ENCODE measurements around the gene MBD6. TPM values are rescaled to one million over a fixed set of nuclear protein-coding genes. Genes with fewer than 3 reads are reported as not detected.

MBD6 gene
- polyA plus RNA-seq (2013) = 54.4 TPM in 2 replicates

DNA sequence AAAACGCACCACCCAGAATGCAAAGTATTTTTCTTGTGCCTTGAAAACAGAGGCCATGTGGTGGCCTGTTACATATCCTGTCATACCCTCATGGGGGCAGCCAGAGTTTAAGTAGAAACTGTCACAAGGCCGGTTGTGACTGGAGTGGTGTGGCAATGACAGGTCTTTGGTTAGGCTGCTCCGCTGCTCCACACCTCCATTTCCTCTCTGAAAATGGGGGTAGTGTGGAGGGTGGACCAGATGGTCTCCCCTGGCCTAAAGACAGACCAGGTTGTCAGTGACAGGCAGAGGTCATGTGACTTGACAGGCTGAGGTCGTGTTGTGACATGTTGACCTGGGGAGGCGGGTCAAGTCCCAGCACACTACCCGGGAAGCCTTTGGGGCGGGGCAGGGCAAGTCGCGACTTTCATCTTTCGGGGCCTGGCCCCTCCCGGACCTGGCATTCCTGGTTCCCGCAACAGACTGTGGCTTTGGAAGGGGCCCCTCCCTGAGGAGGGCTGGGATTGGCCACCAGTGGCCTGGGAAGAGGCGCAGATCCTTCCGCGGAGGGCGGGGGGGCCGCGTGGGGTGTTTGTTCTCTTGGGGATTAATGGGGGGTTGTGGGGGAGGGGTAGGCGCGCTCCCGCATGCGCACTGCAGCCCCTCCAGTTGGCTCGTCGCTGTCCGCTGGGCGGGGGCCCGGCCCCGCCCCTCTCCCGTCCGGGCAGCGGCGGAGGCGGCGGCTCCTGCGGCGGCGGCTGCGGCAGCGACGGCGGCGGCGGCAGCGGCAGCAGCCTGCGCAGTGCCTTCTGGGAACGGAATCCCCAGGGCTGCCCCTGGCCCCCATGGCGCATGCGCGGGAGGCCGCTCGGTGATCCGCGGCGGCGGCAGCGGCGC is at the start of gene MBD6:
Gene MBD6, plus strand, starts transcription at position 814 of the 876 bp plus-strand sequence. CDS start 1,480 bp downstream, outside the sequence.
- no CpG with 5 or more reads among the region's 57 CpGs for WGBS (ENCODE audit: extremely low coverage, insufficient coverage, insufficient read length)
- peak within 1 kb of the TSS; percentile 87 for H3K14ac ChIP-seq (ENCODE audit: low read length)
- no peaks in the 10 kb centered on the region for H3K9me3 ChIP-seq (ENCODE audit: insufficient read depth, low read depth, low read length)
- H3K4me1 ChIP-seq (ENCODE audit: control insufficient read depth in 1 of 2, insufficient read depth in 2 of 2, low read length in 2 of 2) = peaks cover 22 to 30% of the 10 kb centered on the region in 2 experiments
- peak within 1 kb of the TSS; percentile 91 for H4K91ac ChIP-seq (ENCODE audit: low read depth, low read length)
- peak within 1 kb of the TSS; percentile 79 for H4K12ac ChIP-seq (ENCODE audit: low read depth, low read length)
- no peaks in the 10 kb centered on the region for H3K27me3 ChIP-seq (ENCODE audit: insufficient read depth, low read length)
- peaks cover 33% of the 10 kb centered on the region for H3K79me1 ChIP-seq (ENCODE audit: low read length)
- H3K18ac ChIP-seq (ENCODE audit: low read length) = peak within 1 kb of the TSS; percentile 80
- H2BK5ac ChIP-seq (ENCODE audit: low read depth, low read length, poor library complexity) = peak within 1 kb of the TSS; percentile 85
- peak within 1 kb of the TSS; percentile 84 for H3K4me2 ChIP-seq (ENCODE audit: low read length)
- peak within 1 kb of the TSS; percentile 92 for H2BK12ac ChIP-seq (ENCODE audit: low read length)
- peak within 1 kb of the TSS; percentile 98 for H3K27ac ChIP-seq (ENCODE audit: low read depth, low read length)
- H4K8ac ChIP-seq (ENCODE audit: low read depth, low read length) = peak within 1 kb of the TSS; percentile 80
- DNase-seq = peak; percentile 88 to 91
- H3K79me2 ChIP-seq (ENCODE audit: control insufficient read depth, insufficient read depth, low read length, poor library complexity) = peaks cover 23% of the 10 kb centered on the region
- H2AK5ac ChIP-seq (ENCODE audit: low read length) = peak within 1 kb of the TSS; percentile 60
- peak within 1 kb of the TSS; percentile 69 for H2AFZ ChIP-seq (ENCODE audit: insufficient read depth, low read length, poor library complexity)
- H3K9ac ChIP-seq (ENCODE audit: low read length) = peak within 1 kb of the TSS; percentile 67
- peak within 1 kb of the TSS; percentile 80 for H3K4ac ChIP-seq (ENCODE audit: low read depth, low read length)
- H3K23ac ChIP-seq (ENCODE audit: low read length) = no peak within 1 kb of the TSS
- peak within 1 kb of the TSS; percentile 76 for H2BK120ac ChIP-seq (ENCODE audit: insufficient read depth, low read length, poor library complexity)
- H3K4me3 ChIP-seq (ENCODE audit: low read depth, low read length) = peak within 1 kb of the TSS; percentile 85
- H3K36me3 ChIP-seq (ENCODE audit: control insufficient read depth in 1 of 2, insufficient read depth in 2 of 2, low read length in 2 of 2) = peaks cover 31 to 41% of the 10 kb centered on the region in 2 experiments

GRCh38 chr12:57473392-57473791 is 49.2 kb upstream of the MBD6 start:
- no peak overlapping the region for H3K4ac ChIP-seq (ENCODE audit: low read depth, low read length)
- H3K27me3 ChIP-seq (ENCODE audit: insufficient read depth, low read length) = peaks cover 34% of the 10 kb centered on the region
- no peak overlapping the region for H2AFZ ChIP-seq (ENCODE audit: insufficient read depth, low read length, poor library complexity)
- no peak overlapping the region for H3K4me2 ChIP-seq (ENCODE audit: low read length)
- no peak overlapping the region for H2BK120ac ChIP-seq (ENCODE audit: insufficient read depth, low read length, poor library complexity)
- H3K79me2 ChIP-seq (ENCODE audit: control insufficient read depth, insufficient read depth, low read length, poor library complexity) = no peaks in the 10 kb centered on the region
- no peaks in the 10 kb centered on the region for H3K9me3 ChIP-seq (ENCODE audit: insufficient read depth, low read depth, low read length)
- H3K4me1 ChIP-seq (ENCODE audit: control insufficient read depth in 1 of 2, insufficient read depth in 2 of 2, low read length in 2 of 2) = peaks cover 7 to 11% of the 10 kb centered on the region in 2 experiments
- H4K12ac ChIP-seq (ENCODE audit: low read depth, low read length) = no peak overlapping the region
- no peak overlapping the region for H2BK5ac ChIP-seq (ENCODE audit: low read depth, low read length, poor library complexity)
- no peak overlapping the region for H3K18ac ChIP-seq (ENCODE audit: low read length)
- no peaks in the 10 kb centered on the region for H3K36me3 ChIP-seq (ENCODE audit: control insufficient read depth in 1 of 2, insufficient read depth in 2 of 2, low read length in 2 of 2)
- no peak overlapping the region for H3K27ac ChIP-seq (ENCODE audit: low read depth, low read length)
- H3K23ac ChIP-seq (ENCODE audit: low read length) = no peak overlapping the region
- H4K91ac ChIP-seq (ENCODE audit: low read depth, low read length) = no peak overlapping the region
- no peak overlapping the region for H3K4me3 ChIP-seq (ENCODE audit: low read depth, low read length)
- no peak overlapping the region for H2BK12ac ChIP-seq (ENCODE audit: low read length)
- H3K79me1 ChIP-seq (ENCODE audit: low read length) = no peaks in the 10 kb centered on the region
- H4K8ac ChIP-seq (ENCODE audit: low read depth, low read length) = no peak overlapping the region
- no CpG with 5 or more reads among the region's 3 CpGs for WGBS (ENCODE audit: extremely low coverage, insufficient coverage, insufficient read length)
- no peak overlapping the region for H2AK5ac ChIP-seq (ENCODE audit: low read length)
- H3K9ac ChIP-seq (ENCODE audit: low read length) = no peak overlapping the region
- DNase-seq = no peak
- no peak overlapping the region for H3K14ac ChIP-seq (ENCODE audit: low read length)

GRCh38 chr12:57473886-57474285 is 48.7 kb upstream of the MBD6 start:
- H2BK12ac ChIP-seq (ENCODE audit: low read length) = no peak overlapping the region
- H3K4ac ChIP-seq (ENCODE audit: low read depth, low read length) = no peak overlapping the region
- no peak overlapping the region for H4K12ac ChIP-seq (ENCODE audit: low read depth, low read length)
- H3K27me3 ChIP-seq (ENCODE audit: insufficient read depth, low read length) = peaks cover 34% of the 10 kb centered on the region
- H4K8ac ChIP-seq (ENCODE audit: low read depth, low read length) = no peak overlapping the region
- H2BK120ac ChIP-seq (ENCODE audit: insufficient read depth, low read length, poor library complexity) = no peak overlapping the region
- H4K91ac ChIP-seq (ENCODE audit: low read depth, low read length) = no peak overlapping the region
- no peak overlapping the region for H2AK5ac ChIP-seq (ENCODE audit: low read length)
- peaks cover 7 to 11% of the 10 kb centered on the region in 2 experiments for H3K4me1 ChIP-seq (ENCODE audit: control insufficient read depth in 1 of 2, insufficient read depth in 2 of 2, low read length in 2 of 2)
- no peak overlapping the region for H3K9ac ChIP-seq (ENCODE audit: low read length)
- no peak overlapping the region for H3K14ac ChIP-seq (ENCODE audit: low read length)
- H3K4me2 ChIP-seq (ENCODE audit: low read length) = no peak overlapping the region
- H3K9me3 ChIP-seq (ENCODE audit: insufficient read depth, low read depth, low read length) = no peaks in the 10 kb centered on the region
- no peak overlapping the region for H2AFZ ChIP-seq (ENCODE audit: insufficient read depth, low read length, poor library complexity)
- no peak overlapping the region for H3K18ac ChIP-seq (ENCODE audit: low read length)
- no peaks in the 10 kb centered on the region for H3K79me1 ChIP-seq (ENCODE audit: low read length)
- WGBS (ENCODE audit: extremely low coverage, insufficient coverage, insufficient read length) = no CpG with 5 or more reads among the region's 5 CpGs
- no peak overlapping the region for H3K27ac ChIP-seq (ENCODE audit: low read depth, low read length)
- no peaks in the 10 kb centered on the region for H3K36me3 ChIP-seq (ENCODE audit: control insufficient read depth in 1 of 2, insufficient read depth in 2 of 2, low read length in 2 of 2)
- no peak overlapping the region for H3K23ac ChIP-seq (ENCODE audit: low read length)
- no peaks in the 10 kb centered on the region for H3K79me2 ChIP-seq (ENCODE audit: control insufficient read depth, insufficient read depth, low read length, poor library complexity)
- no peak overlapping the region for H3K4me3 ChIP-seq (ENCODE audit: low read depth, low read length)
- DNase-seq = no peak
- no peak overlapping the region for H2BK5ac ChIP-seq (ENCODE audit: low read depth, low read length, poor library complexity)

DNA sequence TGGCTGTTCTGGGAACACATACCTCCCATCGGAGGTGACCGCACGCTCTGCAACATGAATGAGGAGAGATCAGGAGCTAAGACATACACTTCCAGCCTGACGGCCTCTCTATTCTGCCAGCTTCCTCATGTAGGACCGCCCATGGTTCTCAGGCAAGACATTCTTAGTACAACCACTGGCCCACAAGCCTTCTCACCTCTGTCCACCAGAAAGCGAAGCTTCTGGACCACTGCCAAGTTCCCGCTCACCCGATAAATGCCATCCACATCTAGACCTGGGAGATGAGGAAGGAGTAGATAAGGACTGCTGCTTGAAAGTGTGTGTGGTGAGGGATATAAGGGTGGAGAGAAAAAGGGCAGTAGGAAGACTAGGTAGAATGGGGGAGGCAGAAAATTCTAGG is 48.2 kb upstream of the MBD6 start:
- no peak for DNase-seq
- Histone ChIP-seq H3K27ac (ENCODE audit: low read depth, low read length) (no peak overlapping the region), H2AK5ac (ENCODE audit: low read length) (no peak overlapping the region), H2BK5ac (ENCODE audit: low read depth, low read length, poor library complexity) (no peak overlapping the region), H3K18ac (ENCODE audit: low read length) (no peak overlapping the region), H3K79me1 (ENCODE audit: low read length) (no peaks in the 10 kb centered on the region), H3K14ac (ENCODE audit: low read length) (no peak overlapping the region), H3K23ac (ENCODE audit: low read length) (no peak overlapping the region), H2BK120ac (ENCODE audit: insufficient read depth, low read length, poor library complexity) (no peak overlapping the region), H4K91ac (ENCODE audit: low read depth, low read length) (no peak overlapping the region), H3K27me3 (ENCODE audit: insufficient read depth, low read length) (peaks cover 34% of the 10 kb centered on the region), H3K4me2 (ENCODE audit: low read length) (no peak overlapping the region), H3K4me3 (ENCODE audit: low read depth, low read length) (no peak overlapping the region), H3K79me2 (ENCODE audit: control insufficient read depth, insufficient read depth, low read length, poor library complexity) (no peaks in the 10 kb centered on the region), H2BK12ac (ENCODE audit: low read length) (no peak overlapping the region), H3K9me3 (ENCODE audit: insufficient read depth, low read depth, low read length) (no peaks in the 10 kb centered on the region), H3K9ac (ENCODE audit: low read length) (no peak overlapping the region), H2AFZ (ENCODE audit: insufficient read depth, low read length, poor library complexity) (no peak overlapping the region), H3K4me1 (ENCODE audit: control insufficient read depth in 1 of 2, insufficient read depth in 2 of 2, low read length in 2 of 2) (peaks cover 7 to 11% of the 10 kb centered on the region in 2 experiments), H3K4ac (ENCODE audit: low read depth, low read length) (no peak overlapping the region), H3K36me3 (ENCODE audit: control insufficient read depth in 1 of 2, insufficient read depth in 2 of 2, low read length in 2 of 2) (no peaks in the 10 kb centered on the region), H4K12ac (ENCODE audit: low read depth, low read length) (no peak overlapping the region), H4K8ac (ENCODE audit: low read depth, low read length) (no peak overlapping the region)
- no CpG with 5 or more reads among the region's 8 CpGs for WGBS (ENCODE audit: extremely low coverage, insufficient coverage, insufficient read length)

Measured in trophoblast cell (in vitro differentiated cells and primary cell).